Esophagus muscularis mucosa (tissue), 4 donors: Measurements from ENCODE around the gene UNC5A. TPM values are rescaled to one million over a fixed set of nuclear protein-coding genes. Genes with fewer than 3 reads are reported as not detected.

Source experiments
- DNase-seq: peaks from one replicate; pipeline ENCODE4 v3.0.0-alpha.2; 2017; ENCODE audit errors: extremely low spot score
- H3K27ac ChIP-seq, 4 donors: fragments of 200-600 bp; sonication (generic); replicated peaks in 1 of 4; 1 replicate in 3 of 4; 2 replicates in 1 of 4; pipeline ENCODE4 v1.5.1; 2016 to 2019; ENCODE audit warnings: mild to moderate bottlenecking in 1 of 4
- H3K27me3 ChIP-seq, 4 donors: fragments of 200-600 bp; sonication (generic); one replicate each; pipeline versions ENCODE4 v1.5.1 to v1.6.0; 2016 to 2019
- H3K36me3 ChIP-seq, 4 donors: fragments of 200-600 bp; sonication (generic); one replicate each; pipeline ENCODE4 v1.5.1; 2016 to 2019
- H3K4me1 ChIP-seq, 4 donors: fragments of 200-600 bp; sonication (generic); one replicate each; pipeline ENCODE4 v1.5.1; 2016 to 2019
- H3K4me3 ChIP-seq, 4 donors: fragments of 200-600 bp; sonication (generic); 1 replicate in 2 of 4; 2 replicates in 2 of 4; pipeline ENCODE4 v1.5.1; 2016 to 2019; ENCODE audit warnings: mild to moderate bottlenecking in 4 of 4, moderate library complexity in 1 of 4
- H3K9me3 ChIP-seq, 4 donors: fragments of 200-600 bp; sonication (generic); 1 replicate in 3 of 4; 2 replicates in 1 of 4; pipeline ENCODE4 v1.5.1; 2016 to 2019
- EP300 ChIP-seq: sonication (generic); formaldehyde crosslinking; IDR thresholded peaks from one replicate; pipeline ENCODE4 v1.6.1; 2017; ENCODE audit warnings: antibody characterized with exemption
- POLR2A ChIP-seq: fragments of 450-650 bp; IDR thresholded peaks from one replicate; pipeline ENCODE4 v1.6.1; 2017; ENCODE audit warnings: antibody characterized with exemption, moderate library complexity, mild to moderate bottlenecking, low read depth
- POLR2AphosphoS5 ChIP-seq, 2 donors: sonication (generic); formaldehyde crosslinking; IDR thresholded peaks; one replicate each; pipeline ENCODE4 v1.6.1; 2017; ENCODE audit warnings: antibody characterized with exemption in 2 of 2
- WGBS: methylation state at CpG from one replicate; pipeline ENCODE4 v1.1.5; 2018; 5-methylcytosine and 5-hydroxymethylcytosine counted together
- intact Hi-C: fragments of 100-400 bp; cut with DNase I; formaldehyde crosslinking; loops from one replicate; pipeline ENCODE4 v1.15.1; 2023
- total RNA-seq, 4 donors: library from RNA; depleted of rRNA; stranded (reverse); fragments of >200 nt; gene quantifications; one replicate each; pipeline versions ENCODE4 v1.1.0 to v1.2.1, GENCODE V29; 2016
- TF ChIP-seq, protein P1 (sequence below), 3 experiments: fragments of 200-600 bp in 2 of 3; fragments of 450-650 bp in 1 of 3; sonication (generic) in 2 of 3; IDR thresholded peaks; one replicate each; pipeline ENCODE4 v1.5.1; 2017 to 2019; ENCODE audit warnings: antibody characterized with exemption in 3 of 3, mild to moderate bottlenecking in 2 of 3, moderate library complexity in 1 of 3

UNC5A gene
- total RNA-seq, 4 donors from 2014 or later = not detected

DNA sequence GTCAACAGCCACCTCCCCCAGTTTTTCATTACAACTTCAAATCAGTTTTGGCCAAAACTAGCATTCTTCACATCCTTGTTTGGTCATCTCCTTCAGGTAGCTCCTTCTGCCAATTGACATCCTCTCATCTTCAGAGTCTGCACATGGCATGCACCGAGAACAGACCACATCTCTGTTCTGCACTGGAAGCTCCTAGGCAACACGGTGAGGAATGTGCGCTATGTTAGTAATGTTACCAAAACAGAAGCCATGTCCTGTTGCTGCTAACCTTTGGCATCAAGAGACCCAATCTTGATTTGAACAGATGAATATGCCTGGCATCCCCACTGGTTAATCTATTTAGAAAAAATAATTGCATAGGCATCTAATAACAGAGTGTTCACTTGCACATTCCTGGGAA lies 93.9 kb downstream of the UNC5A start:
- peaks cover 0 to 13% (median 5%) of the 10 kb centered on the region in 4 donors for H3K4me1 ChIP-seq
- 82% methylated on average over 3 of the region's 3 CpGs for WGBS
- no peak overlapping the region for H3K4me3 ChIP-seq

DNA sequence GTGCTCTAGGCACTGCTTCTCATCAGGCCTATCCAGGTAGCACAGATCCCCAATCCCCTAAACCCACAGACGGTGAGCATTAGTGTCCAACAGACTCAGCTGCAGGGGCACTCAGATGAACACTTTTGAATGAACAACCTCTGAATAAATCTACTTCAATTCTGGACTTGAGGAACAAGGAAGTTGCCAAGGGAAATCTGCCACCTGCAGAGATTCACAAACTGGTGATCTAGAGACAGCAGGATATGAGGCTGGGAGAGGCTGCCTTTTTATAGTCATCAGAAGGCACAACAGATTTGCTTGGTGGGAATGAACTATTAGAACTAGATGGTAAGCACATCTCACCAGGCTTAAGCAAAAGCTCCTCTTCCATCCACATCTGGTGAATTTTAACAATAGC lies 95.8 kb downstream of the UNC5A start:
- DNase-seq = no peak
- no peaks in the 10 kb centered on the region for H3K4me1 ChIP-seq
- H3K9me3 ChIP-seq = no peaks in the 10 kb centered on the region
- 100% methylated on average over 1 of the region's 1 CpG for WGBS
- TF ChIP-seq EP300 = no peak
- no peak overlapping the region for H3K27ac ChIP-seq
- no peak overlapping the region for H3K4me3 ChIP-seq
- intact Hi-C loops = no loop called here
- no peaks in the 10 kb centered on the region for H3K27me3 ChIP-seq
- peaks cover 49 to 87% (median 70%) of the 10 kb centered on the region in 4 donors for H3K36me3 ChIP-seq

More for the DNA sequence above, 93.9 kb downstream of the UNC5A start:
- H3K36me3 ChIP-seq = peaks cover 49 to 76% (median 68%) of the 10 kb centered on the region in 4 donors
- DNase-seq = no peak
- TF ChIP-seq POLR2AphosphoS5 (IDR thresholded peaks at IDR 0.05) = no peak
- TF ChIP-seq, protein P1, sequence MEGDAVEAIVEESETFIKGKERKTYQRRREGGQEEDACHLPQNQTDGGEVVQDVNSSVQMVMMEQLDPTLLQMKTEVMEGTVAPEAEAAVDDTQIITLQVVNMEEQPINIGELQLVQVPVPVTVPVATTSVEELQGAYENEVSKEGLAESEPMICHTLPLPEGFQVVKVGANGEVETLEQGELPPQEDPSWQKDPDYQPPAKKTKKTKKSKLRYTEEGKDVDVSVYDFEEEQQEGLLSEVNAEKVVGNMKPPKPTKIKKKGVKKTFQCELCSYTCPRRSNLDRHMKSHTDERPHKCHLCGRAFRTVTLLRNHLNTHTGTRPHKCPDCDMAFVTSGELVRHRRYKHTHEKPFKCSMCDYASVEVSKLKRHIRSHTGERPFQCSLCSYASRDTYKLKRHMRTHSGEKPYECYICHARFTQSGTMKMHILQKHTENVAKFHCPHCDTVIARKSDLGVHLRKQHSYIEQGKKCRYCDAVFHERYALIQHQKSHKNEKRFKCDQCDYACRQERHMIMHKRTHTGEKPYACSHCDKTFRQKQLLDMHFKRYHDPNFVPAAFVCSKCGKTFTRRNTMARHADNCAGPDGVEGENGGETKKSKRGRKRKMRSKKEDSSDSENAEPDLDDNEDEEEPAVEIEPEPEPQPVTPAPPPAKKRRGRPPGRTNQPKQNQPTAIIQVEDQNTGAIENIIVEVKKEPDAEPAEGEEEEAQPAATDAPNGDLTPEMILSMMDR (IDR thresholded peaks at IDR 0.05) = no peak
- H3K27ac ChIP-seq = no peak overlapping the region
- intact Hi-C loops = no loop called here
- no peaks in the 10 kb centered on the region for H3K27me3 ChIP-seq
- no peaks in the 10 kb centered on the region for H3K9me3 ChIP-seq

DNA sequence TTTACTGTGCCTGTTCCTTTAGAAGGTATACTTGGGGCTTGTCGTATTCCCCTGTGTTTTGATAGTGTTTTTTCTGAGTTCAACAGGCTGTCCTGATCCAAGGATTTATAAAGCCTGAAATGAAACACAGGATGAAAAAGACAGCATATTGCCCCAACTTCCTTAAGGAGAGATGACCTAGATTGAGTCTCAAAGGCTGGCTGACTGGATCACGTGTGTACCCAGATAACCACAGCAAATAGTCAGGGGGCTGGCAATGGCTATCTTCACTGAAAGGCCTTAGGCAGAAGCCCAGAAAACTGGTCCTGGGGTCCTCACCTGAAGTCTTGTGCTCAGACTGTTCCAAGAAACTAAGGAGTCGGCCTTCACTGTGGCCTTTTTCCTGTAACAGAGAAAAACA lies 96.4 kb downstream of the UNC5A start:
- 87% methylated on average over 3 of the region's 3 CpGs for WGBS
- Histone ChIP-seq H3K4me3 (no peak overlapping the region), H3K4me1 (peaks cover 0 to 2% (median under 1%) of the 10 kb centered on the region in 4 donors), H3K27me3 (no peaks in the 10 kb centered on the region), H3K9me3 (no peaks in the 10 kb centered on the region), H3K27ac (no peak overlapping the region), H3K36me3 (peaks cover 49 to 83% (median 70%) of the 10 kb centered on the region in 4 donors)
- DNase-seq = no peak
- intact Hi-C loops = no loop called here
- TF ChIP-seq EP300 (no peak), POLR2AphosphoS5 (IDR thresholded peaks at IDR 0.05) (no peak), POLR2A (no peak)
- TF ChIP-seq, protein P1 (IDR thresholded peaks at IDR 0.05) = no peak

DNA sequence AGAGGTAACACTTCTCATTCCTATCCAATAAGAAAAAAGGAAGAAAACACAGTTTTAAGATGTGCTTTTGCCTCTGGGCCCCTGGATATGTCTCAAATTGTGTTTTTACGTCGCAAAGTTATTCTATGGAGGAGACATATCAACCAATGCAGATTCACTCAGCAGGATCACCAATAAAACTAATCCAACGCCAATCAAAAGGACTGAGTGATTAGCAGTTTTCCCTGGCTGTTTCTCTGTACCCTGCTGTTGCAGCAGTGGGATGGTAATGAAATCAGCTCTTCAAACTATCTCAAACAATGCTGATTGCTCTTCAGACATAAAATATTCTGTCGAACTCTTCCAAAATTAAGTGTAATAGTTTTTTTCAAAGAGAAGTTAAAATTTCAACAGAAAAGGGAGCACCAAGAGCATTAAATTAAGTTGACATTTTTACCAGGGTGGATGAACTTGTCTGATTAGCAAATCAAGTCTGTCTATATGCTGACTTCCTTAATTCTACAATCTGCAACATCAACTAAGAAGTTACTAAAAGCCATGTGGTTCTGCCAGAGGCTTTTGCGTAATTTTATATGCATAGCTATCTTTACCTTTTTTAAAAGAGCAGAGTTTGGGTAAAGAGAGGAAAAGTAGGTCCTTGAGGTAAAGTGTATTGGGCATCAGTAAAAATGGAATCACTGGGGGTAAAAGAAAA lies 98.5 kb downstream of the UNC5A start:
- DNase-seq = no peak

DNA sequence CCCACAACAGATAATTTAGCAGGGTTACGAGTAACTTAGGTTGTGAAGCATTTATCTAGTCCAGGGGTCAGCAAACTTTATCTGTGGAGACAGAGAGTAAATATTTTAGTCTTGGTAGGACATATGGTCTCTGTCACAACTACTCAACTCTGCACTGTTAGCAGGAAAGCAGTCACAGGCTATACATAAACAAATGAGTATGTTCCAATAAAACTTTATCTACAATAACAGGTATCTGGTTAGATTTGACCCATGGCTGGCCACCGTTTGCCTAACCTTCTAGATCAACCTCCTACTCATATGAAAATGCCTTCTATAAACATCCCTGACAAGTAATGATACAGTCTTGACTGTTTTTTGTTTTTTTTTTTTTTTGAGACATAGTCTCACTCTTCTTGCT lies 101.8 kb downstream of the UNC5A start:
- no peak for DNase-seq
- TF ChIP-seq, protein P1 (IDR thresholded peaks at IDR 0.05) = no peak
- TF ChIP-seq EP300 (no peak), POLR2A (no peak), POLR2AphosphoS5 (IDR thresholded peaks at IDR 0.05) (no peak)
- intact Hi-C loops = no loop called here
- Histone ChIP-seq H3K36me3 (peaks cover 13 to 44% (median 26%) of the 10 kb centered on the region in 4 donors), H3K27me3 (no peaks in the 10 kb centered on the region), H3K4me3 (no peak overlapping the region), H3K27ac (no peak overlapping the region), H3K9me3 (no peaks in the 10 kb centered on the region), H3K4me1 (peaks cover 0 to 6% (median 5%) of the 10 kb centered on the region in 4 donors)
- 56% methylated on average over 2 of the region's 2 CpGs for WGBS

More for the DNA sequence above, 98.5 kb downstream of the UNC5A start:
- 93% methylated on average over 5 of the region's 5 CpGs for WGBS
- Histone ChIP-seq H3K4me3 (no peak overlapping the region), H3K27me3 (no peaks in the 10 kb centered on the region), H3K4me1 (peaks cover 0 to 6% (median 5%) of the 10 kb centered on the region in 4 donors), H3K9me3 (no peaks in the 10 kb centered on the region), H3K27ac (no peak overlapping the region), H3K36me3 (peaks cover 46 to 63% (median 55%) of the 10 kb centered on the region in 4 donors)
- intact Hi-C loops = no loop called here
- TF ChIP-seq, protein P1 (IDR thresholded peaks at IDR 0.05) = no peak
